Measurements from ENCODE around the gene CRYGN.

Gene CRYGN, protein sequence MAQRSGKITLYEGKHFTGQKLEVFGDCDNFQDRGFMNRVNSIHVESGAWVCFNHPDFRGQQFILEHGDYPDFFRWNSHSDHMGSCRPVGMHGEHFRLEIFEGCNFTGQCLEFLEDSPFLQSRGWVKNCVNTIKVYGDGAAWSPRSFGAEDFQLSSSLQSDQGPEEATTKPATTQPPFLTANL

GRCh38 chr7:151439855-151440798 lies at the start of gene CRYGN:
CRYGN (minus strand) TSS chr7:151440141; CDS start chr7:151439917, 224 bp downstream.
- no peak for DNase-seq

DNA sequence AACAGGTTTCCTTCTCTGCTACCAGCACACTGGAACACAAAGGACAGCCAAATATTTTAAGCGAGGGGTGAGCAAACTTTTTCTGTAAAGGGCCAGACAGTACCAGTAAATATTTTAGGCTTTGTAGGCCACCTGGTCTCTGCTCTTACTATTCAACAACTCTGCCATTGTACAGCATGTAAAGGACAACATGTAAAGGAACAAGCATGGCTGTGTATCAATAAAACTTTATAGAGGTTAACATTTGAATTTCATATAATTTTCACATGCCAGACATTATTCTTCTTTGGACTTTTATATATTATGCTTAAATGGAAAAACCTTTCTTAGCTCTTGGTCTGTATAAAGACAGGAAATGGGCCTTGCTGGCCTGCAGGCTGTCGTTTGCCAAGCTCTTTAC lies 49.6 kb upstream of the CRYGN start:
- no peak for DNase-seq

- DNase-seq = no peak
Measured at GRCh38 chr7:151488096-151488495, 48.2 kb upstream of the CRYGN start.

- DNase-seq = no peak
Measured at GRCh38 chr7:151487228-151487627, 47.3 kb upstream of the CRYGN start.

DNA sequence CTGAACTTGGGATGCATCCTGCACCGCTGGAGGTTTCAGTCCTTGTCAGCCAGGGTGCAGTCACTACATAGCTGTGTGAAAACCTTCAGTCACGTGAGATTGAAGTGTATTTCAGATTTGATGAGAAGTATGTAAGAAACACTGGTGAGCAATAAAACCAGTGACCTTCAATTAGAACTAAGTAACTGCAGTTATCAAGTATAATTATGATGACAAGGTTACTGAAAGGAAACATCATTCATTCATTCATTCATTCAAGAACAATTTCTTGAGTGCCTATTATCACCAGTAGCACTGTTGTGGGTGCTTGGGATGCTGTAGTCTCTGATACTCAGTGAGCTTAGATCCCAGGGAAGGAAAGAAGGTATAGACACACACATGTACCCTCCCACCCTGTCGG lies 46.1 kb upstream of the CRYGN start:
- no peak for DNase-seq

DNA sequence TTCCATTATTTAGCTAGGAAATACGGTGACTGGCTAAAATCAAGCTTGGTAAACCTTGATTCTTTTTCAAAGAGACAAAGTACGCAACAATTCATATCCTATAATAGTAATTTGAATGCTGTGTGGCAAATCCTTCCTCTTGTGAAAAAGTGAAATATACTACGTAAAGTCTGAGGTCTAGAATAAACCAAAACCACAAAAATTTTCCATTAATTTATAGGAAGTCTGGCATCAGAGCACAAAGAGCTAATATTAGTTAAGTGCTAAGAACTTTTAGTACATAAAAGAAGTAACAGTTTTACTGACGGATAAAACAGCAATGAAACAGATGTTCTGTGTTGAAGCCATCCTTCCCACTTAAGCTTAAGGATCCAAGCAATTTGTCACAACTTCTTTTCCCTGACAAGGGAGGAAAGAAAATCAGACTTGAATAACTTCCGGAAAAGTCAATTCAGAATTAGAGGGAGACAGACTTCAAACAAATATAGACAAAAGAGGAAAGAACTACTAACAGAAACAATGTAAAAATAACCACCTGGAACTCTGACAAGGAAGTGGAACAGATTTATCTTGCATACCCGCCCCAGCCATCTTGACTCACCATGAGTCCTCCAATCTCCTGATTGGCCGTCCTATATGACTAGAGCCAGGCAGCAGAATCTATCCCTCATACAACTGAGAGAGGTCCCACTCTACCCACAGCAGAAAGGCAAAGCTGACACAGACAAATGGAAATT lies 45.2 kb upstream of the CRYGN start:
- DNase-seq = no peak

GRCh38 chr7:151483711-151483983 lies 43.7 kb upstream of the CRYGN start:
- no peak for DNase-seq

DNA sequence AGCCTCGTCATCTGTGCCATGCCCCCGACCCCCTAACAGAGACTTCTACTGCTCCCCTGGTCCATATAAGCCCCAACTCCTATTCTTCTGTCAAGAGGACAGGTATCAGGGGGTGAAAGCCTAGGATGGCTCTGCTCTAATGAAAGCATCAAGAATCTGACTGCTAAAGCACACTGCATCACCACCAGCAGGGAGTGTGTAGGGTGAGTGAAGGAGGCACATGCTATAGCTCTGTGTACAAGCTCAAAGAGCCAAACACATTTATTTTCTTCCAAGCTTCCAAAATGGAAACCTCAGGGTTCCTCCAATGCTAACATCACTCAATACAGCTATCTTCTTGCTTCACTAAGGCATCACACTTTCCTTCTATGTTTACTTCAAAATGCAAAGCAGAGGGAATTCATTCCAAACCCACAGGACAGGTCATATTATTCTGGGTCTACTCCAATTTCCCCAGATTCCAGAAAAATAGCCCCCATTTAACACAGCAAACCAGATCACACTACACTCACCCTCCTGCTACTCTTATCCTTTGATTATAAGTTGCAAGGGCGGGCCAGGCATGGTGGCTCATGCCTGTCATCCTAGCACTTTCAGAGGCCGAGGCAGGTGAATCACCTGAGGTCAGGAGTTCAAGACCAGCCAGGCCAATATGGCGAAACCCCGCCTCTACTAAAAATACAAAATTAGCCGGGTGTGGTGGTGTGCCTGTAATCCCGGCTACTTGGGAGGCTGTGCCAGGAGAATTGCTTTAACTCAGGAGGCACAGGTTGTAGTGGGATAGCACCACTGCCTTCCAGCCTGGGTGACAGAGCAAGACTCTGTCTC lies 43.2 kb upstream of the CRYGN start:
- DNase-seq = no peak

GRCh38 chr7:151481650-151482505 lies 41.9 kb upstream of the CRYGN start:
- no peak for DNase-seq

GRCh38 chr7:151477867-151478266 lies 37.9 kb upstream of the CRYGN start:
- no peak for DNase-seq

DNA sequence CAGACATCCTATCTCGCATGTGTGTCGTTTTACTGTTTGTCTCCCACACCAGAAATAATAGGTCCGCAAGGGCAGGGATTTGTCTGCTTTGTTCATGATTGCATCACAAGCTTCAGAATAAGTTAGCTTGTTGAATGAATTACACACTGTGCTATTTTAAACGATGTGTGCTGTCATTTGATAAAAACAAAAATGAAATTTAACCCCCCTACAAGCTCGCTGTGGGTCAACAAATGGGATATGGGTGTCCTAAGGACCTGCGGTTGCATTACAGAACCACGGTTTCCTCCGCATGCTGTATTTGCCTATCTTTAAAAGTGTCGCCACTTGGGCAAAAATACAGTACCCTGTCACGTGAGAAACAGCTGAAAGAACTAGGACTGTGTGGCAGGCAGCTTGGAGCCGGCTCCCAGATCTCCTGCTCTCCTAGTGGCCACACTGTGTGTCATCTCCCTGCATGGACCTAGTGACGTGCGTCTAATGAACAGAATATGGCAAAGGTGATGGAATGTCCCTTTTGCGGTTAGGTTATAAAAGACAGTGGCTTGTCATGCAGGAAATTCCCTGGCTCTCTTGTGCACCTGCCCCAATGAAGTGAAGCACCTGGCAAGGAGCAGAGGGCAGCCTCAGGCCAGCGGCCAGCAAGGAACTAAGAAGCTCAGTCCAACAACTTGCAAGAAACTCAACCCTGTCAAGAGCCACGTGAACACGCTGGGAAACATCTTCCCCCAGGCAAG lies 32.9 kb upstream of the CRYGN start:
- no peak for DNase-seq

DNA sequence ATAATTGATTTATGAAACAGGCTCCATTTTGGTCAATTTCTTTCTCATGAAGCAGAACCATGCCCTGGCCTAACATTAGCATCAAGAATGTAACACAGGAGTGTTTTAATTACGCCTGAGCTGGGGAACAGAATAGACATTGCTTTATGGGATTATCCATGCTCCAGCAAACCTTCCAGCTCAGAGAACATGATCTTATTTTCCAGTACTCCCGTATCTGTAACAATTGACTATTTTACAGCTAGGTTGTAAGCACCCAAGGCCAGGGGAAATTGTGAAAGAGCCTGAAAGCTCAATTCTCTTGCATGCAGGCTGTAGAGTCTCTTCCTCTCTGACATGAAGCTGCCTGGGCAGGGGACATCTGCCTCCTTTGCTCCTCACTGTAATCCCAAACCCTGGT lies 30.8 kb upstream of the CRYGN start:
- DNase-seq = no peak

GRCh38 chr7:151469281-151469680 lies 29.3 kb upstream of the CRYGN start:
- no peak for DNase-seq

GRCh38 chr7:151468217-151469018 lies 28.5 kb upstream of the CRYGN start:
- DNase-seq = no peak

DNA sequence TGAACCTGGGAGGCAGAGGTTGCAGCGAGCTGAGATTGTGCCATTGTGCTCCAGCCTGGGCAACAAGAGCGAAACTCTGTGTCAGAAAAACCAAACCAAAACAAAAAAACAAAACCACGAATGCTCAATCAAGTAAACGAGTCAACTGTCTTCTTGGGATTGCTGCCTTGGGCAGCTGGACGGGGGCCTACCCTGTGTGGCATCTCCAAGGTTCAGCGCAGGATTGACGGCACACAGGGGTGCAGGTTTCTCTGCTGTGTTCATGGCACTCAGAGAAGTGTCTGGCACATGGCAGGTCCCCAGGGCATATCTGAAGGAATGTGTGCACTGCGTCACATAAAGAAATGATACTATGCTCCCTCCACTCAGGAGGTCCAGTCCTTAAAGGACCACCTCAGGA lies 25.2 kb upstream of the CRYGN start:
- no peak for DNase-seq

- DNase-seq = no peak
Measured at GRCh38 chr7:151462306-151462779, 22.4 kb upstream of the CRYGN start.

GRCh38 chr7:151461942-151462230 lies 21.9 kb upstream of the CRYGN start:
- no peak for DNase-seq

DNA sequence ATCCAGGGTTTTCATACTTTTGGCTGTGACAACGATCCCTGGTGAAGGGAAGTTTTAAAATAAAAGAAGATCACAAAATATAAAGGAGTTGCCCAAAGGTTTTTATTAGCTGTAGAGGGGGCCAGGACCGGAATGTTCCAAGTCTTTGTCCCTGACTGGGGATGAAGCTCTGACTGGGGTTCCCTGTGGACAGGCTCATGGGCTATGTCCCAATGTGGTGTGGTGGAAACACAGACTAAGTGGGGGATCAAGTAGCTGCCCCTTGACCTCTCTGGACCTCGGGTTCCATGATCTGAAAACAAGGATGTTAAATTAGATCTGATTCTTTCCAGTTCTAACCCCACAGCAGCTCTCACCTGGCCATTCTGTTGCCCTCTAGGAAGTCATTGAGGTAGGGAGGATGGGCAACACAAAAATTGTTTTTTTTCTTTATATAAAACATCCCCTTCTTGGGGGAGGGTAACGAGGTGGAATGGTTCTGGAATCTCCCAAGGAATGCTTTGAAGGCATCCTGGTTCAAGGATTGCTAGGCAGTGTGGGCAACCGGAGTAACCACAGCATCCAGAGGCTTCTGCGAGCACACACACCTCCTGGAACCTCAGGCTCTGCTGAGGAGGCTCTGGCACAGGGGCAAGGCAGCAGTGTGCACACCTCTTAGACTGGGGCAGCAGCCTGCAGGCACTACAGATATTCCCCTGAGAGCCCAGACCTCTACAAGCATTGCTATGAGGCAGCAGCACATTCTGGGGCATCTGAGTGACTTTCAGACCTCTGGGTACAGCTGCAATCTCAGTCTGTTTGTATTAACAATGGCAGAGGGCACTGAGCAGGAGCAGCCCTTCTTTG lies 21.4 kb upstream of the CRYGN start:
- no peak for DNase-seq

DNA sequence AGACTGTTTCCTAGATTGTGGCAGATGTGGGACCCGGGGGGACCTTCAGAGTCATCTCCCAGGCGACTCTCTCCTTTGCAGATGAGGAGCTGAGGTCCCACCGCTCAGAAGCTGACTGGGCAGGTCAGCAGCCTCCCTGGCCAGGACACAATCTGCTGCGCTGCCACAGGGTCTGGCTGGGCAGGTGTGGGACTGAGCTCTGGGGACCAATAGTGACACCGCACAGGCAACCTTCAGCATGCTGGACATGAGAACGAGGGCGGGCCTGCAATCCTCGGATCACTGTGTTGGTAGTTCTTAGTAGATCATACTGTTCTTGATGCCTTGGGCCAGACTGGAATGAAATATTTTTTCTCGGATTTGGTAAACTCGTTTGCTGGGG lies 20.5 kb upstream of the CRYGN start:
- no peak for DNase-seq

Measured in NK-92 treated with Interleukin-12 subunit alpha and Interleukin-12 subunit beta, amount 100 ng/mL, for 24 hours (cell line).